Activated CD4-positive, alpha-beta T cell treated with anti-CD3 and anti-CD28 coated beads, Interleukin-2, Interleukin-4, amounts not matched to agents 100 ng/mL and 50 ng/mL, durations not matched to agents 16 hours and 8 hours (primary cell): ENCODE data around the gene SSX2IP.
"Not testable (repeated sequence)": the region's sequence is repeated elsewhere in the genome, so short reads cannot be mapped to it uniquely, and the experiment has no call there.

Source experiments
- DNase-seq: peaks from one replicate; pipeline ENCODE4 v3.0.0-alpha.2; 2020; ENCODE audit warnings: low spot score

Gene SSX2IP

DNA sequence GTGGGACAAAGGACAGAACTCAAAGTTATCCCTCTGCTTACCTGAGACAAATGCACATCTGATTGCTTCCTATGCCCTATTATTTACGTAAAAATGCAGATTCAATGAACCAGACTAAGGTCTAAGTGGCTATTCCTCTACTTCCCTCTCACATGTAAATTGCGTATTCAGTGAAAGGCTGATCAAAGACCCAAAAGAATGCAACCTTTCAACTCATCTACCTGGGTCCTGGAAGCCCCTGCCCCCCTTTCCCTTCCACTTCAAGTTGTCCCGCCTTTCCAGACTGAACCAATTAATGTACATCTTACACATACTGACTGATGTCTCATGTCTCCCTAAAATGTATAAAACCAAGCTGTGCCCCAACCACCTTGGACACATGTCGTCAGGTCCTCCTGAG is 14.6 kb downstream of the SSX2IP start:
- DNase-seq = no peak

DNA sequence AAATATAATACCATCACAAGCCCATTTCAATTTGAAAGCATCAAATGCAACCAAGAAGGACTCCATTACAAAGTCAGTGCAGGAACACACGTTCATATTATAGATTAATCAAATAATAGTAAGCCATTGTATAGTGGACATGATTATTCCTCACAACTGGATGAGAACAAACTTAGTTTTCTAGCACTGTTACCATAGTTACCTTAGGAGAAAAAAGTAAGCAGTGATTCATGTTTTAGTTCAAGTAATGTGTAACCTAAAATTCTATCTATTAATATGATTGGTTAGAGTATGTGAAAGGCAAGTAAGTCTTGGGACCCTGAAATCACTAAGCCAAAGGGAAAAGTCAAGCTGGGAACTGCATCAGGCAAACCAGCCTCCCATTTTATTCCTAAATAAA is 15.2 kb downstream of the SSX2IP start:
- DNase-seq = no peak

DNA sequence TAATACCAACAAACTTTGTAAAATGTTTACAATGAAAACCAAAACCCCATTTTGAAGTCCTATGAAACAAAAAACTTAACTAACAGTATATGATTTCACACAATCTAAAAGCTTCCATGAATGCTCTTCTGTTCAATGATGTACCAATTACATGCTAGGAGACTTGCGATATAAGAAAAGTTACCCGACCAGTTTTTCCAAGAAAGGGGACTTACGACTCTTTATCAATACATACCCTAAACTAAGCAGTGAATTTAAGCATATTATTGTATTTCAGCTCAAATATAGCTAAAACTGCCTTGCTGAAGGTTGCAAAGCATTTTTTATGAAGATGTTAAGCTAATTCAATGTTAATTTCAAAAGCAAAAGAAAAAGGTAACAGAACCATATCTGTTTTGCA is 15.6 kb downstream of the SSX2IP start:
- no peak for DNase-seq

DNA sequence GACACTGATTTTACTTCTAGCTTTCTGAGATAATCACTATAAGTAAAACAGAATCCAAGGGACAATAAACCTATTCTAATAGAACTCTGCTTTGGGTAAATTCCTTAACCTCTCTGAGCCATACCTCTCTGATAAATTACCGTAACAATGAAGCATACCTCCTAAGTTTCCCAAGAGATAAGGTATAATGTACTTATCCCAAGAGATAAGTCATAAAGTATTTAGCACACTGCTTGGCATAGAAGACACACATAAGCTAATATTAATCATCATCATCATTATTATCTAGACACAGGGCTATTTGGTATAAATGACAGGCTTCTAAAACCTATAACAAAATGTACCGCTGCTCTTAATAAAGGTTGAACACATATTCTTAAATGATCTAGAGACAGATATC is 16.2 kb downstream of the SSX2IP start:
- DNase-seq = no peak

DNA sequence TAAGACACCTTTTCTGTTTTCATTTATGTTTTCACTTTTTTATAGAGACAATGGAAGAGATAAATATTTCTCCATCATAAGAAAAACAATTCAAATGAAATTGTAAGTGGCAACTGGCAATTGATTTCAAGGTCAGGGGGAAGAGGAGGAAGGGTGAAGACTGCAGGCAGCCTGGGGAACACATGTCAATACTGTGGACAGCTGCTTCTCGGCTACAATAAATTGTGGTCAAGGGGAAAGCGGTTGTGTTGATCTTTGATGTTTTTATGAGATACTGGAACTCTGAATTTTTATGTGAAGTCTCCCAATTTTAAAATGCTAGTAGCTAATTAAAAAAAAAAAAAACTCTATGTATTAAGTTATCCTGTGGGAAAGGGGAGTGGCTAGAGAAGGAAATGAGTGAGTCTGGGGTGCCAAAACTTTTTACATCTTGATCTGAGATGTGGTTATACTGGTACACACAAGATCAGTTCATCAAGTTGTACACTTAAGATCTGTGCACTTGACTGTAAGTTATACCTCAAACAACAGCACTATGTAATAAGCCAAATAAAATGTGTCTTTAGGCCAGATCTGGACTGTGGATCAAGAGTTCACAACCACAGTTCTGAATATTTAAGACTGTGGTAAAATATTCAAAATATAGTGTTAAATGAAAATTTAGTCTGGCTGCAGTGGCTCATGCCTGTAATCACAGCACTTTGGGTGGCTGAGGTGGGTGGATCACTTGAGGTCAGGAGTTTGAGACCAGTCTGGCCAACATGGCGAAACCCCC is 18.0 kb downstream of the SSX2IP start:
- DNase-seq = no peak

DNA sequence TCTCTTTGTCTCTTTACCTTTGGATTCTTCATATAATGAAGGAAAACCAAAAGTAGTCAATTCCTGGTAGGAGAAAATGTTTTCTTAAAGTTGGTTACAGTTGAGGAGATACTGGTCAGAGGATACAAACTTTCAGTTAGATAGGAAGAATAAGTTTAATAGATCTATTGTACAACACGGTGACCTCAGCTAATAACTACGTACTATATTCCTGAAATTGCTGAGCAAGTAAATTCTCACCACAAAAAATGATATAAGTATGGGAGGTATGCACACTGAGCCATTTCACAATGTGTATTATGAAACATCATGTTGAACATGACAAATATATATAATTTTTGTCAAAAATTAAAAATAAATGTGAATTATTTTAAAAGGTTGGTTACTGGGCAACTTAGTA is 20.4 kb downstream of the SSX2IP start:
- DNase-seq = no peak

DNA sequence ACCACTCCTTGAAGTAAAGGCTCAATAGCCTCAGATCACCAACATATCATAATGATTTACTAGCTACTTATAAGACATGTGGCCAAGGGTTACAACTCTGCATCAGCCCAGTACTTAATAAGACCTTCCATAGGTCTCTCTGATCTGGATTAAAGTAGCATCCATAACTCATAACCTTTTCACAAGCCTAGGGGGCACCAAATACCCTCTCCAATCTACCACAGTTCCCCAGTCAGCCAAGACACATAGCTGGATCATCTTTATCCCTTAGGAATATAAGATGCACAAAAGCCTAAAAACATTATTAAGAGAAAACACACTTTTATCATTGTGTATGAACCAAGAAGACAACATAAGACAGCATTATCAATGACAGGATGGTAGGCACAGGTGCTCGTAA is 22.1 kb downstream of the SSX2IP start:
- no peak for DNase-seq

DNA sequence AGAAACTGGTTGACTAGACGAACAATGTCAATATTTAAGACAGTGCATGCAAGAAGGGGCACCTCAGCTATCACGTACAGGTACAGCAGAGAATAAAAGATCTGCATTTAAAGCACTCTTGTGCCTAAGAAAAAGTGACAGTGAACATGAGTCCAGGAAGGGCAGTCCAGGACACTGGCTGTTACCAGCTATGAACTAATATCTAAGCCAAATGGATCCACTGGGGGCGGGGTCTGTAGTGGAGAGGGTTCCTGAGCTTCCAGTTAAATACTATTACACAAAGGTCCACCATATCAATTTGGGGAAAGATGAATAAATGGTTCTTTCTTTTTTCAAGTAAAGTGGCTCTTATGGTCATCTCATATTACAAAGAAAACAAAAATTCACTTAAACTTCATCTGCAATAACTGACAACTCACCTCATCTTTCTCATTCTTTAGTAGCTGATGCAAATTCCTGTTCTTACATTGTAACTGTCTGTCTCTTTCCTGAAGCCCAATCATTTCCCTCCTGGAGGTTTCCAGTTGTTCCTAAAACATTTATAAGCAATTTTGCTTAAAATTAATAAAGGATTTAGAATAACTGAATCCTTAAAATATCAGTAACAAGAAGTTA is 24.5 kb downstream of the SSX2IP start:
- no peak for DNase-seq

DNA sequence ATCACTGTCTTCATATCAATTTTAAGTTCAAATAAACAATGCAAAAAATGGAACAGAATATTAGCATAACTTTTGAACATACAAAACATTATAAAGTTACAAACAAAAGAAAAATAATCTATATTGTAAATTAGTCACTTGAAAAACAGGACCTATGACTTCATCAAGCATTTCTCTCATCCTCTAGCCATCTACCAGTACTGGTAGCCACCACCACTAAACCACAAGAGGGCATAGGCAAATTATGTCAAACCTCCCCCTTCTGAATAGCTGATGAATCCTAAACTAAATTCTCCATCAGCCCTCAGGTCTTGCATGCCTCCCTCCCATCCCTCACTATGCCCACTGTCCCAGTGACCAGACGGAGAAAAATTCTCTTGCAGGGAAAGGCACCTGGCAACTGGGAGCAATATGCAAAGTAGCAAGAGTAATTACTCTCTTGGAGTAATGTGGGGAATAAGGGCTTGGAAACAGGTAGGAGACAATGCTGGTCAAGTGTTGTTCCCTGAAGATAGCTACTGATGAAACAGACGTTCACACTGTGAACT is 37.1 kb downstream of the SSX2IP start:
- DNase-seq = no peak

DNA sequence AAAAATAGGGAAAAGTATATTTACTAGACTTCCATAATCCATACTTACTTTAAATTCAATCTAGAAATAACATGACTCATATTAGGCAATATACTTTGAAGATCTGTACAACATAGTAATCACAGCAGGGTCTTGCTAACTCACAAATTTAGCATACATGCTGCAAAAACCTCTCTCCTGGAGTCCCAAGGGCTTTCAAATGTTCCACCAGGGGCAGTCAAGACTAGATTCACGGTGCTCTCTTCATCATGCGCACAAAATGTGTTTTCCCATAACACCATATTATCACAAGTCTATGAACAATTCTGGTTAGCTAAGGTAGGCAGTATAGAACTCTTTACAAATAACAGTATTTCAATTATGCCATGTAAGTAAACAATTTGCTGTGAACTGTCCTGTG is 45.8 kb downstream of the SSX2IP start:
- DNase-seq = no peak

DNA sequence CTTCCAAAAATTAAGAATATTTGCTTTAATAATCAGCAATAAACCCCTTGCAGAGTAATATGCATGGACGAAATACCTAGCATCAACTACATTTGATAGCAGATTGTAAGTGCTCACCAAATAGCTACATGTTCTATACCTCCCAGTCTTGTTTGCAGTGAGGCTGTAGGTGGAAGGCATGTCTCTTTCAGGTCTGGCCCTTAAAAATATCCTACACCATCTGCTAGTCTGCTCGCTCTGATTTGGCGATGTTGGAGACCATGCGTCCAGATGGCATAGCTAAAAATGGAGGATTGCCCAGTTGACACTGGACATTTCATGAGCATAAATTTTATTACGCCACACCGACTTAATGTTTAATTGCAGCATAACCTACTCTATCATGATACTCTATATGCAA is 47.1 kb downstream of the SSX2IP start:
- no peak for DNase-seq

DNA sequence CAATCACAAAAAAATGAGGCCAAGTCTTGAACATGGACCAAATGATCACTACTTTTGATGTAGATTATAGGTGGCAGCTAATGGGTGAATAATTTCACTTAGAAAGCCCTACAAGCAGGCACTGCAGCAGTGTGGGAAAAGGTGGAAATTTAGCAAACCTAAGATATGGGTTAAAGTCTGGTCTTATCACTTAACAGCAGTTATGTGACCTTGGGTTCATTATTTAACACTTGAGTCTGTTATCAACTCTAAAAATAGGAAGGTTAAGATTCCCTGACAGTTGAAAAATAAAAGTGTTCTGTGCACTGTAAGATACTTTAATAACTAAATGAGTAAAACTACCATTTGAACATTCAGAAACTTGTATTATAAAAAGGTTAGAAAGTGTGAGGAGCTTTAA is 47.5 kb downstream of the SSX2IP start:
- no peak for DNase-seq

DNA sequence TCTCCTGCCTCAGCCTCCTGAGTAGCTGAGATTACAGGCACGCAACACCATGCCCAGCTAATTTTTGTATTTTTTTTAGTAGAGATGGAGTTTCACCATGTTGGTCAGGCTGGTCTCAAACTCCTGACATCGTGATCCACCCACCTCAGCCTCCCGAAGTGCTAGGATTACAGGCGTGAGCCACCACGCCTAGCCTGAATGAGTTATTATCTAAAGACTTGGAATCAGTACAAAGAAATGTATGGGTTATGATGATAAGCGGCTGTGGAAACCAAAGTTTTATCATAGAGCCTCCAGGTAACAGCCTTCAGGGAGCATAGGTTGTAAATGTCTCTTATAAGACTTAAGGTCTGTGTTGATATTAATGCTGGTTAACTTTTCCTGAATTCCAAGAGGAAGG is 50.5 kb downstream of the SSX2IP start:
- not testable (repeated sequence) for DNase-seq

DNA sequence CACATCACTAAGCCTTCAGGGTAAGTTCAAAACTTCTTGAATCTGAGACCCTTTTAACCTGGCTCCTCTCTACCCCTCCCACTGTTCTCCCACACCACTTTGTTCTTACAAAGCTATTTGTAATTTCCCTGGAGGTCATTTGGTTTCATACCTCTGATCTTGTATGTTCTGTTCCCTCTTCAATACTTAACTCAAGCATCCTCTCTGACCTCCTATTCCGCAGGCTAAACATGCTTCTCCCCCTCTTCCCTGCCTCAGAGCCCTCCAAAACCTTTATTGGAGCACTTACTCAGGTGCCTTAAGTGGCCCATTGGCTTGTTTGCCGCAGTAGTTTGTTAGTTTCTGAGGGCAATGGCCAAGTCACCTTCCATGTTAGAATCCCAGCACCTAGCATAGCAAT is 54.8 kb downstream of the SSX2IP start:
- DNase-seq = no peak

DNA sequence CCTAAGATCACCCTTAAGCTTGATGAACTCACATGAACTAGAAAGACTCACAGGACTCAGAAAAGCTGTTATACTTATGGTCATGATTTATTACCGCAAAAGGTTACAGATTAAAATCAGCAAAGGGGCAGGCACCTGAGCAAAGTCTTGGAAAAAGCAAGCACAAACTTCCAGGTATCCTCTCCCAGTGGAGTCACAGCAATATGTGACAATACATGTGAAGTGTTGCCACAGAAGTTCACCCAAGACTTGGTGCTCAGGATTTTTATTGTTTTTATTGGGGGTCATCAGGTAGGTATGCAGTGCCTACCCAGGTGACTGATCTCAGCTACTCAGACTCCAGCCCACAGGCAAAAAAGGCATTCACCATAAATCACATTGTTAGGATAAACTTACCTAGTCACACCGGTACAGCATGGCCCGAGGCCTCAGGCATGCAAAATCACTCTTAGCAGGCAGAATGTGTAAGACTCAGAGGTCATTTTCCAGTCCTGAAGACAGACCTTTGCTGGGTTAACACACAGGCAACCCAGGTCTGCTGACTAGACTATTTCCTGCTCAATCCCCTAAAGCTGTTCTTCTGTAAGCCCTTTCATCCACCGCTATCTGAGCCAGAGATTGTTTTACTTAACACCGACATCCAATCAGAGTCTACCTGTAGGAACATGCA is 55.6 kb downstream of the SSX2IP start:
- DNase-seq = no peak

DNA sequence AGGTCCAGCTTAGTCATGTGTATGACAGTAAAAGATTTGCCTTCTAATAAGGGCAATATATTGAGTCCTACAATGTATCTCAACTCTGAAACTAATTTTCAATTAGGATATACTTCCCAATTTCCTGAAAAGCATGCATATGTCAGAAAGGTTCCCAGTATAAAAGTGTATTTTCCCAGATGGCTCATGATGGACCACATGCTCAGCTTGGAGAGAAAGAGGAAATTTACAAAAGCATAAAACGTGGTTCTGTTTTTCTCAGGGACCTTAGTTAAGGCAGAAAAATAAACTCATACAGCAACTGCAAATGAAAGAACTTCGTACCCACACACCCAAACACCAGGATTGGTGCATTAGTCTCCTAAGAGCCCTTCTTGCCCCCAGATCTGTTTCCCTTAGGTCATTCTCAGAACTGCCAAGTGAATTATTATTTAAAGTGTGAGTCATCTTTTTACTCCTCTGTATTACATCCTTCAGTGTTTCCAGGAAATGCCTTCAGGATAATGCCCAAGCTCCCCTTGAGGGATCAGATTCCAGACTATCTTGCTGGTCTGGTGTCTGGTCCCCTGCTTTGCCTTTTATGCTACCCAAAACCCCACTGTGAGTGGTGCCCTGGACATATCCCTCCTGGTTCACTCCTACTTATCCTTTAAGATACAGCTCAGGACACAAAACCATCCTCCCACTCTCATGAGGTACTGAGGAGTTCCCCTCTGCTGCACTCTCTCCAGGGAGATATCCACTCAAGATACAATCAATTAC is 57.4 kb downstream of the SSX2IP start:
- DNase-seq = no peak

DNA sequence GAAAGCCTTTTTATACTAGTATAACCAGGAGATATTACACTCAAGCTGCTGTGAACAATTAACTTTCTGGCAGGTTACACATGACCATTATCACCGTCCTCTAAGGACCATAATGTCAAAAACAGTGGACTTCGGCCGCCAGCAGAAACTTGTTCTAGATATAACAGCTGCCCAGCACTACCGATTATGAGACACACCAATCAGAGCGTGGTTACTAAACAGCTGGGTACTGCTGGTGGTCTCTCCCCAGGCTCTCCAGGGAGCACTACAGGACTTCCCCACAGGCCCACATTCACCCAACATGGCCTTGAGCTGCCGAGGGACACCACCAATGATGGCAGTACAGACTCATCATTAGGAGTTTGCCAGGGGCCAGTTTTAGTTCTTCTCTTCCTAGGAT is 58.1 kb downstream of the SSX2IP start:
- no peak for DNase-seq

DNA sequence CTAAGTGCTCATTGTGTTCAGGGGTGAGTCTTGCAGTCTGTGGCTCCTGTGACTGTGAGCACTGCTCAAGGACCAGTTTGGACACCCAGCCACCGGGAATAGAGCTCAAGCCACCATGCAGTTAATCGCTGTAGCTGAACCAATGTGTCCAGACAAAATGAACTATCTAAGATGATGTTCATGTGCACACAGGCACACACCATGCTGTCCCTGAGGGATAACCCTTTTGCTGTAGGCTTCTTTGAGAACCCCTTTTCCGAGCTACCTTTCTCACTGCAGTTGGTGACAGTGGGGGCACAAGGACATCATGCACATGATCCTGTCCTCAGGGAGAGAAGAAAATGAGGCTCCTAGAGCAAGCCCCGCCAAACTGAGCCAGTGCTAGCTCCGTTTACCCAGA is 65.4 kb downstream of the SSX2IP start:
- DNase-seq = no peak

DNA sequence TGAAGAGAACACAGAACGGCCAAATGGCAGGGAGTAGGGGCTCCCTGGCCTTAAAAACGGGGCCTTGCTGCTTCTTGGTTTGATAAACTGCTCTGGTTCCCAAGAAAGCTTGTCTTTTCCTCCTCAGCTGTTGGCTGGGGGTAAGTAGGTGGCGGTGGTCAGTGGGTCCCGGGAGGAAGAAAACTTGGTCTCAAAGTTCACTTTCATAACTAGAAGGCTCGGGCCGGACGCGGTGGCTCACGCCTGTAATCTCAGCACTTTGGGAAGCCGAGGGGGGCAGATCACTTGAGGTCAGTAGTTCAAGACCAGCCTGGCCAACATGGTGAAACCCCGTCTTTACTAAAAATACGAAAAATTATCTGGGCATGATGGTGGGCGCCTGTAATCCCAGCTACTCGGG is 68.7 kb downstream of the SSX2IP start:
- no peak for DNase-seq

DNA sequence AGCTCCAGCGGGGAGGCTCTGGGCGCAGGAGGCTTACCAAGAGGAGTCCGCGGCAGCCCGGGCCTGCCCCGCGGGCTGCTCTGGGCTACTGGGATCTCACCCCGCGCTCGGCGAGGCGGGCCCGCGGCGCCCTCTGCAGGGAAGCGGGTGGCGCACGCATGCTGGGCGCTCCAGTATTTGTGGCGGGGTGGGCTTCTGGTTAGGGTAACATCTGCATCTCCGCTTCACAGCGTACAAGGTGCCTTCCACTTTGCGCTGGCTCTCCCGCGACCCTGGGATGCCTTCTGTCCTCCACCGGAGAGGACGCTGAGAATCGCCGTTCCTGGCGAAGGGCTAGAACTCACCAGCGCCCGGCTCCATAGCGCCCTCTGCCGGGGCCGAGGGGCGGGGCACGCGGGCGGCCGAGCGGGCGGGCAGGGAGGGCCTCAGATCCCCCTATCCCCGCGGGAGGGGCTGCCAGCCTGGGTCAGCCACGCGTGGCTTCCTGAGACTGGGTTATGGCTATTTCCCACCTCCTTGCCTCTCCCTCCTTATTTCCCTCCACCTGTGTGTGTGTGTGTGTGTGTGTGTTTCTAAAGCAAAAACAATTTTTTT is 69.4 kb downstream of the SSX2IP start:
- peak; percentile 82 for DNase-seq

DNA sequence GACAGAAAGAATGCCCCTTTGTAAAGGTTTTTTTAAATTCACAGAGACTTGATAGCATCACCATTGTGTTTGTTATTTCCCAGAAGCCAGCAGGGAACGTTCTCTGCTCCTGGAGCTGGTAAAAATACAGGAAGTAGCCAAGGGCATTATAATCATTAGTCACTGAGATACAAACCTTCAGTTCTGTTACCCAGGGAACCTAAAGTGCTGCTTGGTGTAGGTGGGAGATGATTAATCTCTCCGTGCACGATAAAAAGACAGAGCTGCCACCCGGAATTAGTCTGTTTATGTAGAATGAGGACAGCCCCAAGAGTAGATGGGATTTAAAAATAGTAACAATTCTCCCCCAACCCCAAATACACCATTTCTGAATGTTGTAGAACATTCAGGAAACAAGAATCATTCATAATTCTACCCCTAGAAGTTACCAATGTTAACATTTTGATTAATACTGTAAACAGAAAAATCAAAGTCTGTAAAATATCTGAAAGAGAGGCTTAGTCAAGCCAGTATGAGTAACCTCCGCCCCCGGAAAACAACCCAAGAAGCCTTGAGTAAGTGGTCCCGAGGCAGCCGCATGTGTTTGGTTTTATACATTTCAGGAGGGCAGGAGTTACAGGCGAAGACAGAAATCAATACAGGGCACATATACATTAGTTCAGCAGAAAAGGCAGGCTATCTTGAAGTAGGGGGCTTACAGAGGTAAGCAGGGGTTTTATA is 70.7 kb downstream of the SSX2IP start:
- peak; percentile 47 for DNase-seq
